RWPE1 (cell line): ENCODE results near the gene GRM8.

Experiments
- CTCF ChIA-PET: fragments of 350-600 bp; sonication (Branson Sonifier 250); formaldehyde crosslinking; extraction: SDS; loops from one replicate; lab custom pipeline; 2021; lab: Yijun Ruan, JAX
- POLR2A ChIA-PET: fragments of 400-600 bp; formaldehyde crosslinking; extraction: SDS; loops from one replicate; lab custom pipeline; 2020; ENCODE audit warnings: antibody characterized with exemption; ENCODE audit not compliant: low non-redundant PET; lab: Yijun Ruan, JAX
- DNase-seq: peaks from one replicate; pipeline ENCODE4 v3.0.0; 2012; ENCODE audit warnings: low spot score
- H3K27ac ChIP-seq: fragments of 450-650 bp; 2 replicates; pipeline ENCODE4 v1.5.1; 2017
- CTCF ChIP-seq: fragments of 450-650 bp; conservative IDR thresholded peaks from 2 replicates; pipeline ENCODE4 v1.5.1; 2017; ENCODE audit warnings: low read depth, mild to moderate bottlenecking

GRM8 gene

DNA sequence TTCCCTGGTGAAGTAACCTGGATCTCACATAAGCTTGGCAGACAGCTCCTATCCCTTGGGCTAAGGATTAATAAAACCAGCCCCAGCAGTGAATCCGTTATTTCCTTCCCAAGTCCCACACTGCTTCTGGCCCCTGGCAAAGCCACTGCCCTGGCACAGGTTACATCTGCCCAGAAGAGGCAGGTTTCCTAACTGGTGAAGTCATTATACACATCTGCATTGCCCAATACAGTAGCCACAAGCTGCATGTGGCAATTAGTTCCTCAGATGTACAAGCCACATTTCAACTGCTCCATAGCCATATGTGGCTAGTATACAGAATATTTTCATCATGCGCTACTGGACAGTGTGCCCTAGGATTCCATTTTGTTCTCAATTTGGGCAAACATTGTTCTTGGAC is 273.0 kb downstream of the GRM8 start:
- H3K27ac ChIP-seq: no peak overlapping the region
- POLR2A ChIA-PET: no interaction called here
- CTCF ChIA-PET: no interaction called here
- no peak for TF ChIP-seq CTCF
- no peak for DNase-seq

DNA sequence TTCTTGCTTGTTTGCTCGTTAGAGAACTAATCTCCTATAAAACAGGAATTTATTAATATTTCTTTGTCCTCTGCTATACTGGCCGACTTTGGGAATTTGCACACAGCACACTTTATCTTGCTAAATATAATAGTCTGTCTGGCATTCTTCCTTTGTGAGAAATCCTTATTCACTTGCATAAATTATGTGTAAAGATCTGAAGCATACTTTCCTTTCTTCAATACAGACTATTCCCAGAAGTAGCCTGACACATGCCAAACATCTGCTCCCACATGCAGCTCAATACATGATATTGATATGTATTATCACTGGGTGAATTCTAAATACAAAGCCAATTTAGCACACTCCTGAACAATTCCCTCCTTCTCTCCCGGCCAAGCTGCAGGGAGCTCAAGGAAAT is 273.9 kb downstream of the GRM8 start:
- DNase-seq: no peak
- CTCF ChIA-PET: no interaction called here
- no peak overlapping the region for H3K27ac ChIP-seq
- no peak for TF ChIP-seq CTCF
- POLR2A ChIA-PET: no interaction called here

GRCh38 chr7:126973066-126973465 is 279.7 kb downstream of the GRM8 start:
- DNase-seq: no peak
- CTCF ChIA-PET: no interaction called here
- TF ChIP-seq CTCF: no peak
- H3K27ac ChIP-seq: no peak overlapping the region
- POLR2A ChIA-PET: no interaction called here

DNA sequence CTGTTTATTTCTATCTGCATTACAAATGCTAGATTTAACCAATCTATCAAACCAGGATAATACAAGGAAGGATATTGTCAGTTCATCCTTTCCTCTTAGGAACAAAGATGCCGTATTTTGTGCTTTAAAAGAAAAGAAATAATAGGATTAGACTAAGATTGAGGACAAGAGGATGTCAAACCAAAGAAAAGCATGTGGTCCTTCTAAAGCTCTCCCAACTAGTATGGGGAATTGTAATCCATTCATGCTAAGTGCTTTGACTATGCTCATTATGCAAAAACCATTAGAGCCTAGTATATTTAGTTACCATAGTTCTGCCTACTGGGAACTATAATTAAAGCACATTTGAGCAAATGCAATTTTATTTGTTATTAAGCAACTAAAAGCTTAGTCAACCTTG is 280.2 kb downstream of the GRM8 start:
- no peak for TF ChIP-seq CTCF
- POLR2A ChIA-PET: no interaction called here
- no peak for DNase-seq
- no peak overlapping the region for H3K27ac ChIP-seq
- CTCF ChIA-PET: no interaction called here

- POLR2A ChIA-PET: no interaction called here
- CTCF ChIA-PET: no interaction called here
- no peak for DNase-seq
- TF ChIP-seq CTCF: no peak
- no peak overlapping the region for H3K27ac ChIP-seq
These were observed 293.1 kb downstream of the GRM8 start for GRCh38 chr7:126959649-126960048.

- no peak for DNase-seq
- CTCF ChIA-PET: no interaction called here
- H3K27ac ChIP-seq: no peak overlapping the region
- TF ChIP-seq CTCF: no peak
- POLR2A ChIA-PET: no interaction called here
These were observed 294.4 kb downstream of the GRM8 start for GRCh38 chr7:126958367-126958766.

- no peak for TF ChIP-seq CTCF
- no peak overlapping the region for H3K27ac ChIP-seq
- CTCF ChIA-PET: no interaction called here
- POLR2A ChIA-PET: no interaction called here
- no peak for DNase-seq
These were observed 295.3 kb downstream of the GRM8 start for GRCh38 chr7:126957443-126957842.
